ENCODE data around the gene CREM.
"Not testable (repeated sequence)": the region's sequence is repeated elsewhere in the genome, so short reads cannot be mapped to it uniquely, and the experiment has no call there.

- TF ChIP-seq PATZ1 (CRISPR knock-in tag; IDR thresholded peaks at IDR 0.05; ENCODE audit: borderline replicate concordance); ZC3H10 (CRISPR knock-in tag; IDR thresholded peaks at IDR 0.05); ZFP3 (CRISPR knock-in tag; IDR thresholded peaks at IDR 0.05); CREB5 (CRISPR knock-in tag; IDR thresholded peaks at IDR 0.05; ENCODE audit: low read depth); CSDC2 (CRISPR knock-in tag; IDR thresholded peaks at IDR 0.05); ZNF565 (CRISPR knock-in tag; conservative IDR thresholded peaks at IDR 0.05; ENCODE audit: low read depth); ZNF8 (CRISPR knock-in tag; IDR thresholded peaks at IDR 0.05); RARB (CRISPR knock-in tag; IDR thresholded peaks at IDR 0.05); TOX (CRISPR knock-in tag; IDR thresholded peaks at IDR 0.05; ENCODE audit: borderline replicate concordance); ZFP30 (CRISPR knock-in tag; IDR thresholded peaks at IDR 0.05); PPARA (CRISPR knock-in tag; IDR thresholded peaks at IDR 0.05; ENCODE audit: borderline replicate concordance); ZNF70 (CRISPR knock-in tag; IDR thresholded peaks at IDR 0.05); ISL1 (CRISPR knock-in tag; IDR thresholded peaks at IDR 0.05); SNAI2 (CRISPR knock-in tag; IDR thresholded peaks at IDR 0.05): not testable (repeated sequence)
Observed at GRCh38 chr10:35080261-35080660, 46.4 kb upstream of the CREM start.

Measured in SK-N-SH treated with all-trans-retinoic acid at 6 μM for 48 hours (cell line).